Measurements from ENCODE around the gene ADGB.
"Not testable (repeated sequence)": the region's sequence is repeated elsewhere in the genome, so short reads cannot be mapped to it uniquely, and the experiment has no call there.

DNA sequence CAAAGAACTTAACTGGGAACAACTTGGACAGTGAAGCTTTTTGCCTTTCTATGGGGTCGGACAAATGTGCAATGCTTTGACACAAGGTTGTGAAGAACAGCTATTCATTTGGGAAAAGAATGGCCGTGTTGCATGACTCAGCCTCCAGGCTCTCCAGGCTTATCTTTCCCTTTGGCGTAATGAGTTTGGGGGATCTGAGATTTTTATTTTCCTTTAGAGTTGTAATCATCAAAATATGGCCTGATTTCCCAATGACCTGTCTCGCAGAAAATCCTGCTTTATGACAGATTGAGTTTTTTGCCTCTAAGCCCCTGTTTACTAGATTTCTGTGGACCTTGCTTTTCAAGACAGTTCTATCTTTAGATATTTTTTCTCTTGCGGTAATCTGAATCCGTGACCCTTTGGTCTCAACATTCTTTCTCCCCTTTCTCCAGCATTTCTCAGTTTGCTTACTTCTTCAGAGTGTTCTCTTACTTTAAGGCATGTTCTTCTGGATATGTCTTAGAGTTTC, 214.1 kb downstream of the ADGB start:
- TF ChIP-seq, protein P1, sequence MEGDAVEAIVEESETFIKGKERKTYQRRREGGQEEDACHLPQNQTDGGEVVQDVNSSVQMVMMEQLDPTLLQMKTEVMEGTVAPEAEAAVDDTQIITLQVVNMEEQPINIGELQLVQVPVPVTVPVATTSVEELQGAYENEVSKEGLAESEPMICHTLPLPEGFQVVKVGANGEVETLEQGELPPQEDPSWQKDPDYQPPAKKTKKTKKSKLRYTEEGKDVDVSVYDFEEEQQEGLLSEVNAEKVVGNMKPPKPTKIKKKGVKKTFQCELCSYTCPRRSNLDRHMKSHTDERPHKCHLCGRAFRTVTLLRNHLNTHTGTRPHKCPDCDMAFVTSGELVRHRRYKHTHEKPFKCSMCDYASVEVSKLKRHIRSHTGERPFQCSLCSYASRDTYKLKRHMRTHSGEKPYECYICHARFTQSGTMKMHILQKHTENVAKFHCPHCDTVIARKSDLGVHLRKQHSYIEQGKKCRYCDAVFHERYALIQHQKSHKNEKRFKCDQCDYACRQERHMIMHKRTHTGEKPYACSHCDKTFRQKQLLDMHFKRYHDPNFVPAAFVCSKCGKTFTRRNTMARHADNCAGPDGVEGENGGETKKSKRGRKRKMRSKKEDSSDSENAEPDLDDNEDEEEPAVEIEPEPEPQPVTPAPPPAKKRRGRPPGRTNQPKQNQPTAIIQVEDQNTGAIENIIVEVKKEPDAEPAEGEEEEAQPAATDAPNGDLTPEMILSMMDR (IDR thresholded peaks at IDR 0.05) = not testable (repeated sequence)
- not testable (repeated sequence) for TF ChIP-seq REST (IDR thresholded peaks at IDR 0.05); HDAC2 (IDR thresholded peaks at IDR 0.05); POLR2A (IDR thresholded peaks at IDR 0.05; ENCODE audit: low read length); RNF2 (IDR thresholded peaks at IDR 0.05; ENCODE audit: borderline replicate concordance, low read depth); TFCP2L1 (CRISPR knock-in tag; IDR thresholded peaks at IDR 0.05); SMC3 (IDR thresholded peaks at IDR 0.05); FOSL2 (IDR thresholded peaks at IDR 0.05); FOSL2 (CRISPR knock-in tag; IDR thresholded peaks at IDR 0.05); CHD2 (IDR thresholded peaks at IDR 0.05; ENCODE audit: low read length, partially characterized antibody); BHLHE40 (IDR thresholded peaks at IDR 0.05; ENCODE audit: low read depth, low read length)
- TF ChIP-seq, protein P2, sequence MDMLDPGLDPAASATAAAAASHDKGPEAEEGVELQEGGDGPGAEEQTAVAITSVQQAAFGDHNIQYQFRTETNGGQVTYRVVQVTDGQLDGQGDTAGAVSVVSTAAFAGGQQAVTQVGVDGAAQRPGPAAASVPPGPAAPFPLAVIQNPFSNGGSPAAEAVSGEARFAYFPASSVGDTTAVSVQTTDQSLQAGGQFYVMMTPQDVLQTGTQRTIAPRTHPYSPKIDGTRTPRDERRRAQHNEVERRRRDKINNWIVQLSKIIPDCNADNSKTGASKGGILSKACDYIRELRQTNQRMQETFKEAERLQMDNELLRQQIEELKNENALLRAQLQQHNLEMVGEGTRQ (IDR thresholded peaks at IDR 0.05) = not testable (repeated sequence)
- TF ChIP-seq, protein P3, sequence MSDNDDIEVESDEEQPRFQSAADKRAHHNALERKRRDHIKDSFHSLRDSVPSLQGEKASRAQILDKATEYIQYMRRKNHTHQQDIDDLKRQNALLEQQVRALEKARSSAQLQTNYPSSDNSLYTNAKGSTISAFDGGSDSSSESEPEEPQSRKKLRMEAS (IDR thresholded peaks at IDR 0.05) = not testable (repeated sequence)

Data from A549 (cell line).